ENCODE results near the gene TSPAN19. TPM values are rescaled to one million over a fixed set of nuclear protein-coding genes. Genes with fewer than 3 reads are reported as not detected.

TSPAN19 gene
- total and polyA plus RNA-seq, 2 of the 8 experiments (the other 6 are each of a cell fraction or from before 2014, with no cell fraction given): 0.09 TPM; not detected in 1

- H2BK12ac ChIP-seq (ENCODE audit: low read depth, low read length): no peak overlapping the region
- H3K27ac ChIP-seq (ENCODE audit: low read depth, low read length): no peak overlapping the region
- no peaks in the 10 kb centered on the region for H4K20me1 ChIP-seq (replicated peaks in 1 of 2; ENCODE audit: control insufficient read depth in 1 of 2, insufficient read depth in 2 of 2, low read length in 2 of 2)
- H3K14ac ChIP-seq (ENCODE audit: insufficient read length): no peak overlapping the region
- H2BK15ac ChIP-seq (ENCODE audit: low read length): no peak overlapping the region
- no peaks in the 10 kb centered on the region for H3K79me2 ChIP-seq (ENCODE audit: control insufficient read depth in 1 of 2, insufficient read depth in 2 of 2, low read length in 2 of 2)
- H3K56ac ChIP-seq (replicated peaks; ENCODE audit: insufficient read length, low read depth, low read length): no peak overlapping the region
- no peak overlapping the region for H2AFZ ChIP-seq (ENCODE audit: low read length)
- H2AK5ac ChIP-seq (ENCODE audit: low read depth, low read length): no peak overlapping the region
- H3K4ac ChIP-seq (replicated peaks; ENCODE audit: insufficient read length, low read depth, low read length): no peak overlapping the region
- H3K4me2 ChIP-seq (ENCODE audit: insufficient read depth in 1 of 2, low read depth in 2 of 2, low read length in 2 of 2): no peak overlapping the region
- no peaks in the 10 kb centered on the region for H3K23me2 ChIP-seq (ENCODE audit: low read depth, low read length)
- H3K79me1 ChIP-seq (ENCODE audit: low read depth, low read length): no peaks in the 10 kb centered on the region
- H2BK5ac ChIP-seq (ENCODE audit: low read depth, low read length): no peak overlapping the region
- no peak overlapping the region for H4K5ac ChIP-seq (ENCODE audit: insufficient read length, low read depth, low read length)
- no peak for DNase-seq (ENCODE audit: low read depth in 1 of 2, low spot score in 2 of 2)
- no peaks in the 10 kb centered on the region for H3K27me3 ChIP-seq (replicated peaks in 1 of 4; ENCODE audit: control insufficient read depth in 3 of 4, extremely low read depth in 1 of 4, insufficient read depth in 3 of 4, low read length in 3 of 4)
- POLR2A ChIA-PET (ENCODE audit: partially characterized antibody): interaction anchor here (0.6 kb wide), 2 partner anchors 14 to 19 kb away, joined by 3 to 4 read pairs; partner anchors contain the start of gene TSPAN19
- no peaks in the 10 kb centered on the region for H3K4me1 ChIP-seq (replicated peaks in 1 of 4; ENCODE audit: control insufficient read depth in 3 of 4, insufficient read depth in 4 of 4, low read length in 3 of 4)
- CTCF ChIA-PET (ENCODE audit: partially characterized antibody): interaction anchor here (1.7 kb wide), 1 partner anchor 141 kb away, joined by 5 read pairs; no protein-coding TSS in a partner anchor
- no peak overlapping the region for H4K8ac ChIP-seq (ENCODE audit: extremely low read depth, insufficient read depth, low read length)
- no peak overlapping the region for H3K18ac ChIP-seq (ENCODE audit: extremely low read depth, low read length)
- 93% methylated on average over 1 of the region's 1 CpG; no CpG with 5 or more reads in 1 of the 2 experiments for WGBS, 2 experiments (ENCODE audit: extremely low coverage in 1 of 2, insufficient coverage in 1 of 2, insufficient read length in 1 of 2, insufficient replicate concordance in 2 of 2, low coverage in 1 of 2, low lambda C conversion rate in 2 of 2, missing lambda C conversion rate in 1 of 2)
- no peak overlapping the region for H3K23ac ChIP-seq (ENCODE audit: insufficient read length)
- no peaks in the 10 kb centered on the region for H3K9me3 ChIP-seq (ENCODE audit: insufficient read depth in 2 of 2, low read depth in 1 of 2, low read length in 1 of 2)
- no peak overlapping the region for H3K9ac ChIP-seq (replicated peaks in 1 of 4; ENCODE audit: extremely low read depth in 1 of 4, low read depth in 3 of 4, low read length in 3 of 4)
- no peak overlapping the region for H2BK120ac ChIP-seq (replicated peaks; ENCODE audit: low read depth, low read length)
- H2BK20ac ChIP-seq (ENCODE audit: low read length): no peak overlapping the region
- no peaks in the 10 kb centered on the region for H3K36me3 ChIP-seq (ENCODE audit: control insufficient read depth in 2 of 4, insufficient read depth in 4 of 4, low read length in 3 of 4)
- FAIRE-seq: no peak
- no peak overlapping the region for H3K4me3 ChIP-seq (ENCODE audit: extremely low read depth in 1 of 4, insufficient read depth in 2 of 4, low read depth in 3 of 4, low read length in 4 of 4)
- H4K91ac ChIP-seq (replicated peaks; ENCODE audit: insufficient read length, low read length): no peak overlapping the region
- TF ChIP-seq, protein P1, sequence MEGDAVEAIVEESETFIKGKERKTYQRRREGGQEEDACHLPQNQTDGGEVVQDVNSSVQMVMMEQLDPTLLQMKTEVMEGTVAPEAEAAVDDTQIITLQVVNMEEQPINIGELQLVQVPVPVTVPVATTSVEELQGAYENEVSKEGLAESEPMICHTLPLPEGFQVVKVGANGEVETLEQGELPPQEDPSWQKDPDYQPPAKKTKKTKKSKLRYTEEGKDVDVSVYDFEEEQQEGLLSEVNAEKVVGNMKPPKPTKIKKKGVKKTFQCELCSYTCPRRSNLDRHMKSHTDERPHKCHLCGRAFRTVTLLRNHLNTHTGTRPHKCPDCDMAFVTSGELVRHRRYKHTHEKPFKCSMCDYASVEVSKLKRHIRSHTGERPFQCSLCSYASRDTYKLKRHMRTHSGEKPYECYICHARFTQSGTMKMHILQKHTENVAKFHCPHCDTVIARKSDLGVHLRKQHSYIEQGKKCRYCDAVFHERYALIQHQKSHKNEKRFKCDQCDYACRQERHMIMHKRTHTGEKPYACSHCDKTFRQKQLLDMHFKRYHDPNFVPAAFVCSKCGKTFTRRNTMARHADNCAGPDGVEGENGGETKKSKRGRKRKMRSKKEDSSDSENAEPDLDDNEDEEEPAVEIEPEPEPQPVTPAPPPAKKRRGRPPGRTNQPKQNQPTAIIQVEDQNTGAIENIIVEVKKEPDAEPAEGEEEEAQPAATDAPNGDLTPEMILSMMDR (IDR thresholded peaks at IDR 0.05; ENCODE audit: control extremely low read depth in 1 of 3, insufficient read depth in 1 of 3, low read depth in 1 of 3, low read length in 3 of 3): no peak
- TF ChIP-seq RNF2 (IDR thresholded peaks at IDR 0.05; ENCODE audit: borderline replicate concordance, low read depth, low read length, missing control alignments, poor library complexity, severe bottlenecking) (no peak), USF2 (IDR thresholded peaks at IDR 0.05; ENCODE audit: low read length) (no peak), GABPA (IDR thresholded peaks at IDR 0.05; ENCODE audit: borderline replicate concordance, insufficient read depth, low read length) (no peak), SP2 (IDR thresholded peaks at IDR 0.05; ENCODE audit: low read length) (no peak), RFX5 (IDR thresholded peaks at IDR 0.05; ENCODE audit: borderline replicate concordance, low read depth, low read length) (no peak), BCL11A (IDR thresholded peaks at IDR 0.05; ENCODE audit: low read depth in 2 of 2, low read length in 2 of 2) (no peak), CHD1 (IDR thresholded peaks at IDR 0.05; ENCODE audit: low read depth, low read length) (no peak), HDAC2 (IDR thresholded peaks at IDR 0.05; ENCODE audit: borderline replicate concordance in 1 of 2, low read depth in 2 of 2, low read length in 2 of 2) (no peak)
These were observed 19.7 kb downstream of the TSPAN19 start for GRCh38 chr12:85016413-85016812.

All from H1 (cell line).